Coronary artery (tissue), 2 donors: ENCODE measurements around the gene TMEM116.
"Not testable (repeated sequence)": the region's sequence is repeated elsewhere in the genome, so short reads cannot be mapped to it uniquely, and the experiment has no call there.

Experiments
- DNase-seq: peaks from one replicate; pipeline ENCODE4 v3.0.0-alpha.2; 2017; ENCODE audit warnings: low spot score
- H3K27ac ChIP-seq, 2 donors: fragments of 200-600 bp; sonication (generic); one replicate each; pipeline ENCODE4 v1.5.1; 2016 to 2019
- H3K4me3 ChIP-seq: fragments of 200-600 bp; sonication (generic); 2 replicates; pipeline ENCODE4 v1.5.1; 2016; ENCODE audit warnings: mild to moderate bottlenecking, moderate library complexity
- TF ChIP-seq, protein P1 (sequence below): fragments of 200-600 bp; sonication (generic); IDR thresholded peaks from one replicate; pipeline ENCODE4 v1.5.1; 2019; ENCODE audit warnings: antibody characterized with exemption

Gene TMEM116

DNA sequence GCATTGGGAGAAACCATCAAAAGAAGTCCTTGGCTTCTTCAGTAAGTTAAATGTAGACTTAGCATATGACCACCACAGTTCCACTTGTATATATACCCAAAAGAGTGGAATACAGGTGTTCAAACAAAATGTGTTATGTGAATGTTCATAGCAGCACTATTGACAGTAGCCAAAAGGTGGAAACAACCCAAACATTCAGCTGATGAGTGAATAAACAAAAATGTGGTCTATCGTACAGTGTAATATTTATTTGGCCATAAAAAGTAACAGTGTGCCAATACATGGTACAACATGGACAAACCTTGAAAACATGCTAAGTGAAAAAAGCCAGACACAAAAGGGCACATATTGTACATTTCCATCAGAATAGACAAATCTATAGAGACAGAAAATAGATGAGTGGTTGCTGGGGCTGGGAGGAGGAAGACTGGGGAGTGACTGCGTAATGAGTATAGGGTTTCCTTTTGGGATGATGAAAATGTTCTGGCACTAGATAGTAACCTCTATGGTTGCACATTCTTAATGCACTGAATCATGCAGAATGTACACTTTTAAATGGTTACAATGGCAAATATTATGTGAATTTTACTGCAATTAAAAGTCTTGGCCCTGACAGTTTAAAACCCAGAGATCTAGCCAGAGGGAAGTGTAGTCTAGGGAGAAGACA, 5.7 kb upstream of the TMEM116 start:
- TF ChIP-seq, protein P1, sequence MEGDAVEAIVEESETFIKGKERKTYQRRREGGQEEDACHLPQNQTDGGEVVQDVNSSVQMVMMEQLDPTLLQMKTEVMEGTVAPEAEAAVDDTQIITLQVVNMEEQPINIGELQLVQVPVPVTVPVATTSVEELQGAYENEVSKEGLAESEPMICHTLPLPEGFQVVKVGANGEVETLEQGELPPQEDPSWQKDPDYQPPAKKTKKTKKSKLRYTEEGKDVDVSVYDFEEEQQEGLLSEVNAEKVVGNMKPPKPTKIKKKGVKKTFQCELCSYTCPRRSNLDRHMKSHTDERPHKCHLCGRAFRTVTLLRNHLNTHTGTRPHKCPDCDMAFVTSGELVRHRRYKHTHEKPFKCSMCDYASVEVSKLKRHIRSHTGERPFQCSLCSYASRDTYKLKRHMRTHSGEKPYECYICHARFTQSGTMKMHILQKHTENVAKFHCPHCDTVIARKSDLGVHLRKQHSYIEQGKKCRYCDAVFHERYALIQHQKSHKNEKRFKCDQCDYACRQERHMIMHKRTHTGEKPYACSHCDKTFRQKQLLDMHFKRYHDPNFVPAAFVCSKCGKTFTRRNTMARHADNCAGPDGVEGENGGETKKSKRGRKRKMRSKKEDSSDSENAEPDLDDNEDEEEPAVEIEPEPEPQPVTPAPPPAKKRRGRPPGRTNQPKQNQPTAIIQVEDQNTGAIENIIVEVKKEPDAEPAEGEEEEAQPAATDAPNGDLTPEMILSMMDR, result no peak
- Histone ChIP-seq H3K27ac (no peak overlapping the region), H3K4me3 (no peak overlapping the region)
- DNase-seq, result no peak

DNA sequence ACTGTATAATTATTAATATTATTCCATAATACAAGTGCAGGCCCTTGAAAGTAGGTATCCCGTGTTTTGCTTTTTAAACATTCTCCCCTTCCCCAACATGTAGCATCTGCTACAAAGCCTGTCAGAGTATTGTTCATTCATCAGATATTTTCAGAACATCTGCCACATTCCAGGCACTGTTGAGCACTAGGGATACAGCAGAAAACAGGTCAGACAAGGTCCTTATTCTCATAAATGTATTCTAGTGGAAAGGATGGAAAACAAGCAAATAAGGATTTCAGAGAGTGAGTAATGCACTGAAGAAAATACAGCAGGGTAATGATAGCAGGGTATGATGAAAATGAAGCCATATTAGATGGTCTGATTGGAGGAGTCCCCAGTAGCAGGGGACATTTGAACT, 4.1 kb upstream of the TMEM116 start:
- no peak overlapping the region for H3K27ac ChIP-seq
- no peak overlapping the region for H3K4me3 ChIP-seq
- no peak for DNase-seq
- TF ChIP-seq, protein P1, result no peak

DNA sequence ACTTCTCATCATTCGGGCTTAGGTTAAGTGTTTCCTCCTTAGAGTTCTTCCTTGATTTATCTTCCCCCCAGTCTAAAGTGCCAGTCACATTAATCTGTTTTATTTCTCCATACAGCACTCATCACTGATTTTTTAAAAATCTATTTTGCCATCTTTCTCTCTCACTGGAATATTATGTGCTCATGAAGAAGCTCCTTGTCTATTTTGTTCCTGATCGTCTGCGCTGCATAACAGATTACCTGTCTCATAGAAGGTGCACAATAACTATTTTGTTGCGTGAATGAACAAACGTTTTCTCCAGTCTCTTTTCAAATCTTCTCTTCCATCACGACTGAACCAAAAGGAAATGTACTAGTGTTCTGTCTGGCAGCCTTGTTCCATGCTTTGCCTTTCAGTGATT, 3.0 kb upstream of the TMEM116 start:
- no peak for DNase-seq
- TF ChIP-seq, protein P1, result no peak
- Histone ChIP-seq H3K27ac (no peak overlapping the region), H3K4me3 (no peak overlapping the region)

DNA sequence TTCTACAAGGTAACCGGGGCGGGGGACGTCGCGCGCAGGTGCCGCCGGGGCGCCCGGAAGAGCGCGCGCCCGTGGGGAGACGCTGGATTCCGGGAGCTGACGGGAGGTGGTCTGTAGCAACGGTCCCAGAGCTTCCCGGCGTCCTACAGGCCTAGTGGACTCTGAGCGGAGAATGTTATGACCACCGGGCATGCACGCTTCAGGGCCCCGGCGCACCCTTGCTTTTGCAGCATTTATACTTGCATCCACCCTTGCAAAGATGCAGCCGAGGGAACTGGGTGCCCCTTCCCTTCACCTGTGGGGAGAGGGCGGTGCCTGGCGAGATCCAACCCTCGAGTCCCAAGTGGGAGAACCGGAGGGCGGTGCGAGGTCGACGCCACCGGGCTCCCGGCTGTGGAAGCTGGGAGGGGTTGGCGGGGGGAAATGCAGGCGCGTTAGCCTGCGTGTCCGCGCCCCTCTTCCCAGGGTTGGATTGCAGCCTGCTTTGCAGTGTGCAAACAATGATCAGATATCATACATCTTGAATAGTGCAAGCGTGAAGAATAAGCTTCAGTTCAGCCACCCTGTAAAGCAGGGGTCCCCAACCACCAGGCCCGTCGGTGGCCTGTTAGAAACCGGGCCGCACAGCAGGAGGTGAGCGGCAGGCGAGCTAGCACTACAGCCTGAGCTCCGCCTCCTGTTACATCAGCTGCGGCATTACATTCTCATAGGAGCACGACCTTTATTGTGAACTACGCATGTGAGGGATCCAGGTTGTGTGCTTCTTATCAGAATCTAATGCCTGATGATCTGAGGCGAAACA, 837 bp upstream of the TMEM116 start:
- DNase-seq, result no peak
- H3K4me3 ChIP-seq, result peak overlapping the region; percentile 93
- peak overlapping the region; percentile 98 for H3K27ac ChIP-seq
- TF ChIP-seq, protein P1, result no peak

- Histone ChIP-seq H3K4me3 (peak overlapping the region; percentile 93), H3K27ac (no peak overlapping the region)
- TF ChIP-seq, protein P1, result no peak
- no peak for DNase-seq
These were observed 1.3 kb downstream of the TMEM116 start for GRCh38 chr12:112011685-112012084.

DNA sequence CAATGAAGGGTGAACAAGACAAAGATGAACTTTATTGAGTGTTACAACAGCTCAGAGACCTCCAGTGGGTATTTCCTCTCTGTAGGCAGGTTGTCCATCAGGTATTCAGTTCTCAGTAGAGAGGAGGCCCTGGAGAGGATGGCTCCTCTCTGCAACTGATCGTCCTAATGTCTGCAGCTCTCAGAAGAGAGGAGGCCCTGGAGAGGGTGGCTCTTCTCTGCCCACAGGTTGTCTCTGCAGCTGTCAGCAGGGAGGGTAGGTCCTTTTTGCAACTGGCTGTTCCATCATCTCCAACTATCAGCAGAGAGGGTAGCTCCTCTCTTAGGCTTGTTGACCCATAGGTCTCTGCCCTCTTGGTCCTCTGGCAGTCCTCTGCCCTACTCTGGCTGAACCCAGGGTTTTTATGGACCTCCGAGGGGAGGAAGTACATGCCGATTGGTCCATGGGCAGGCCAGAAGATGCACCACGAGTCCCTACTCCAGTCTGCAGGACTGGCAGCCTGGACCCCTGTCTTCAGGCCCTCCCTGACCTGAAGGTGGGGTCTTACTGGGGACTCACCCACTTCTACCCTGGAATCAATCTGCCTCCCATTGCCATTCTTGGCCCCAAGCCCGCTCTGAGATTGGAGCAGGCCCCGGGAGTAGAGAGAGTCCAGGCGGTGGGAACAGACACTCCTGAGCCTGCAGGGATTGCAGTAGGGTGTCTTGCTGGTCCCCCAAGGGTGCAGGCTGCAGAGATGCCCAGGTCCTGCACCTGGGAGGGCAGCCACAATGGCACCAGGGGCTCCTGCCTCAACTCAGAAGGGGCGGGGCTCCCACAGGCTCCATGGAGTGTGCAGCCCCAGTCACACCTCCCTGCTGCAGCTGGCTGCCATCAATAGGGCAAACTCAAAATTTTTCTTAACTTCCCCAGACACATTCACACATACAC, 2.3 kb downstream of the TMEM116 start:
- H3K4me3 ChIP-seq, result no peak overlapping the region
- no peak for DNase-seq
- TF ChIP-seq, protein P1, result no peak
- H3K27ac ChIP-seq, result no peak overlapping the region

DNA sequence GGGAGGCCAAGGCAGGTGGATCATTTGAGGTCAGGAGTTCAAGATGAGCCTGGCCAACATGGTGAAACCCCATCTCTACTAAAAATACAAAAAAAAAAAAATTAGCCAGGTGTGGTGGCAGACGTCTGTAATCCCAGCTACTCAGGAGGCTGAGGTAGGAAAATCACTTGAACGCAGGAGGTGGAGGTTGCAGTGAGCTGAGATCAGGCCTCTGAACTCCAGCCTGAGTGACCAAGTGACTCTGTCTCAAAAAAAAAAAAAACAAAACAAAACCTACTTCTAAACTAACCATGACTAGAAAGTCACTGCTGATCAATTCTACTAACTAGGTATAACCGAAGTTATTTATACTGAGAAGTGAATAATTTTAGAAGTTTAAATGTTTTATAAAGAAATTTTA, 3.4 kb downstream of the TMEM116 start:
- H3K27ac ChIP-seq, H3K4me3 ChIP-seq, DNase-seq: not testable (repeated sequence)
